Measurements from ENCODE around the gene ASPSCR1. TPM values are rescaled to one million over a fixed set of nuclear protein-coding genes. Genes with fewer than 3 reads are reported as not detected.

The ASPSCR1 gene
- total and polyA plus RNA-seq, 2 of the 13 experiments (the other 11 are each of a cell fraction or from before 2014, with no cell fraction given) = 274 to 314 TPM

- TF ChIP-seq KLF6 (CRISPR knock-in tag; IDR thresholded peaks at IDR 0.05) (0 out of 2 replicates have a peak, but pooled peaks have one; percentile 25), ZNF547 (CRISPR knock-in tag; IDR thresholded peaks at IDR 0.05) (no peak), ZHX2 (IDR thresholded peaks at IDR 0.05; ENCODE audit: low read depth) (no peak), ZHX2 (CRISPR knock-in tag; IDR thresholded peaks at IDR 0.05; ENCODE audit: borderline replicate concordance) (no peak), ATM (IDR thresholded peaks at IDR 0.05; ENCODE audit: borderline replicate concordance) (no peak), RFXAP (CRISPR knock-in tag; IDR thresholded peaks at IDR 0.05; ENCODE audit: borderline replicate concordance) (0 out of 2 replicates have a peak, but pooled peaks have one; percentile 13), GMEB2 (CRISPR knock-in tag; IDR thresholded peaks at IDR 0.05; ENCODE audit: low read depth) (no peak), ZFYVE20 (CRISPR knock-in tag; IDR thresholded peaks at IDR 0.05; ENCODE audit: borderline replicate concordance, low read depth) (no peak), NR0B2 (CRISPR knock-in tag; IDR thresholded peaks at IDR 0.05) (no peak), BATF2 (CRISPR knock-in tag; IDR thresholded peaks at IDR 0.05) (no peak), CREM (IDR thresholded peaks at IDR 0.05) (peak; percentile 90), CREM (CRISPR knock-in tag; IDR thresholded peaks at IDR 0.05) (no peak), ATF4 (CRISPR knock-in tag; IDR thresholded peaks at IDR 0.05) (no peak), ZBTB1 (CRISPR knock-in tag; IDR thresholded peaks at IDR 0.05; ENCODE audit: borderline replicate concordance) (no peak), FUBP1 (CRISPR knock-in tag; IDR thresholded peaks at IDR 0.05; ENCODE audit: borderline replicate concordance) (no peak), ZNF850 (CRISPR knock-in tag; conservative IDR thresholded peaks at IDR 0.05) (no peak), LCORL (IDR thresholded peaks at IDR 0.05) (no peak), LCORL (CRISPR knock-in tag; IDR thresholded peaks at IDR 0.05) (peak; percentile 73)
These were observed 38.0 kb downstream of the ASPSCR1 start (continued) for GRCh38 chr17:82015311-82015971.
